GM12801 (cell line): ENCODE results near the gene AKT2.

ENCODE experiments used
- CTCF ChIP-seq: IDR thresholded peaks from one replicate; pipeline ENCODE4 v1.5.1; 2011; ENCODE audit warnings: control low read depth; ENCODE audit not compliant: insufficient read length; ENCODE audit errors: extremely low read depth

Gene AKT2

GRCh38 chr19:40208602-40209001, 76.5 kb downstream of the AKT2 start:
- no peak for TF ChIP-seq CTCF

- TF ChIP-seq CTCF, result no peak
These were observed 79.4 kb downstream of the AKT2 start for GRCh38 chr19:40205760-40206159.

- TF ChIP-seq CTCF, result no peak
These were observed 80.8 kb downstream of the AKT2 start for GRCh38 chr19:40204381-40204780.

GRCh38 chr19:40200341-40201099, 84.6 kb downstream of the AKT2 start:
- no peak for TF ChIP-seq CTCF

GRCh38 chr19:40198272-40198990, 86.7 kb downstream of the AKT2 start:
- TF ChIP-seq CTCF, result no peak

- no peak for TF ChIP-seq CTCF
These were observed 91.6 kb downstream of the AKT2 start for GRCh38 chr19:40193587-40193849.

GRCh38 chr19:40192758-40193586, 92.2 kb downstream of the AKT2 start:
- TF ChIP-seq CTCF, result no peak
